ENCODE data around the gene EIF4E3.
A peak's percentile ranks its signal among the peaks of the same experiment; 100 is the strongest.

DNA sequence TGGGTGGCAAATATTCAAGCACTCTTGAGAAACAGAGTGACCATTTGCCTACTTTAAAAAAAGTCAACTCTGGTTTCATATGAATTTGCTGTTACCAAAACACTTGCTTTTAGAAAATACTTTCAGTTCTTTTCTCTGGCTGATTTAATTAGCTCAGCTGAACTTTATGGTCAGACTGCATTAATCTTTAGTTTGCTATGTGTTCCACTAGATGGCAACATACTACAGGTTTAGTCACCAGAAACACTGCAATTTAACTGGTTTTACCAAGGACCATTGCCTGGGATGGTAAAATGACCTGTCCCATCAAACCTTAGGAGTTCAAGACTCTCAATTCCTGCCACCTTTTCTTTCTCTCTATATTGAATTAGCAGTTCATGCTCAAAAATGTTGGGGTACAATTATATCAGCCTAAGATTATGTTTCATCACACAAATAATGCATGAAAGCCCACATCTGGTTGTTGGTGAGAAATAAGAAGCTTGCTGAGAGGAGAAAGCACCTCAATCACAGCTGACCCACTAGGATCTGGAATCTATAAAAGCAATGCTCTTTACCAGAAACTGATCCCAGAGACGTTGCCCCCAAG is 14.2 kb downstream of the EIF4E3 start:
- TF ChIP-seq, protein P1, sequence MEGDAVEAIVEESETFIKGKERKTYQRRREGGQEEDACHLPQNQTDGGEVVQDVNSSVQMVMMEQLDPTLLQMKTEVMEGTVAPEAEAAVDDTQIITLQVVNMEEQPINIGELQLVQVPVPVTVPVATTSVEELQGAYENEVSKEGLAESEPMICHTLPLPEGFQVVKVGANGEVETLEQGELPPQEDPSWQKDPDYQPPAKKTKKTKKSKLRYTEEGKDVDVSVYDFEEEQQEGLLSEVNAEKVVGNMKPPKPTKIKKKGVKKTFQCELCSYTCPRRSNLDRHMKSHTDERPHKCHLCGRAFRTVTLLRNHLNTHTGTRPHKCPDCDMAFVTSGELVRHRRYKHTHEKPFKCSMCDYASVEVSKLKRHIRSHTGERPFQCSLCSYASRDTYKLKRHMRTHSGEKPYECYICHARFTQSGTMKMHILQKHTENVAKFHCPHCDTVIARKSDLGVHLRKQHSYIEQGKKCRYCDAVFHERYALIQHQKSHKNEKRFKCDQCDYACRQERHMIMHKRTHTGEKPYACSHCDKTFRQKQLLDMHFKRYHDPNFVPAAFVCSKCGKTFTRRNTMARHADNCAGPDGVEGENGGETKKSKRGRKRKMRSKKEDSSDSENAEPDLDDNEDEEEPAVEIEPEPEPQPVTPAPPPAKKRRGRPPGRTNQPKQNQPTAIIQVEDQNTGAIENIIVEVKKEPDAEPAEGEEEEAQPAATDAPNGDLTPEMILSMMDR (IDR thresholded peaks at IDR 0.05): peak; percentile 59 to 74 (median 67)
- TF ChIP-seq POLR2A (IDR thresholded peaks at IDR 0.05) (no peak), EP300 (IDR thresholded peaks at IDR 0.05) (no peak)
